ENCODE measurements around the gene TFPI2.
A peak's percentile ranks its signal among the peaks of the same experiment; 100 is the strongest.
"Not testable (repeated sequence)": the region's sequence is repeated elsewhere in the genome, so short reads cannot be mapped to it uniquely, and the experiment has no call there.

TFPI2 gene

GRCh38 chr7:93890464-93891068, at the start of gene TFPI2:
TFPI2 (minus strand) TSS chr7:93890753; CDS start chr7:93890678, 75 bp downstream.
- DNase-seq: no peak

- no peak for DNase-seq
Measured at GRCh38 chr7:93938293-93938692, 47.7 kb upstream of the TFPI2 start.

GRCh38 chr7:93937818-93938217, 47.3 kb upstream of the TFPI2 start:
- no peak for DNase-seq

- no peak for DNase-seq
Measured at GRCh38 chr7:93935102-93935501, 44.5 kb upstream of the TFPI2 start.

- DNase-seq: no peak
Measured at GRCh38 chr7:93933156-93933555, 42.6 kb upstream of the TFPI2 start.

GRCh38 chr7:93931655-93932054, 41.1 kb upstream of the TFPI2 start:
- DNase-seq: no peak

- DNase-seq: no peak
Measured at GRCh38 chr7:93927585-93927984, 37.0 kb upstream of the TFPI2 start.

- no peak for DNase-seq
Measured at GRCh38 chr7:93926800-93927199, 36.2 kb upstream of the TFPI2 start.

- DNase-seq: no peak
Measured at GRCh38 chr7:93923942-93924341, 33.4 kb upstream of the TFPI2 start.

- no peak for DNase-seq
Measured at GRCh38 chr7:93923296-93923695, 32.7 kb upstream of the TFPI2 start.

- peak; percentile 32 for DNase-seq
Measured at GRCh38 chr7:93921607-93922566, 31.3 kb upstream of the TFPI2 start, which contains the start of gene GNG11. GNG11 (plus strand) TSS chr7:93921735; CDS start chr7:93922138, 403 bp downstream.

- no peak for DNase-seq
Measured at GRCh38 chr7:93921186-93921585, 30.6 kb upstream of the TFPI2 start.

GRCh38 chr7:93920496-93921182, 30.1 kb upstream of the TFPI2 start:
- no peak for DNase-seq

- not testable (repeated sequence) for DNase-seq
Measured at GRCh38 chr7:93916315-93916714, 25.8 kb upstream of the TFPI2 start.

GRCh38 chr7:93915888-93916287, 25.3 kb upstream of the TFPI2 start:
- not testable (repeated sequence) for DNase-seq

GRCh38 chr7:93915206-93915842, 24.8 kb upstream of the TFPI2 start:
- DNase-seq: not testable (repeated sequence)

GRCh38 chr7:93914581-93915066, 24.1 kb upstream of the TFPI2 start:
- DNase-seq: no peak

GRCh38 chr7:93913197-93913596, 22.6 kb upstream of the TFPI2 start:
- no peak for DNase-seq

- not testable (repeated sequence) for DNase-seq
Measured at GRCh38 chr7:93911661-93912060, 21.1 kb upstream of the TFPI2 start.

- DNase-seq: not testable (repeated sequence)
Measured at GRCh38 chr7:93911242-93911641, 20.7 kb upstream of the TFPI2 start.

- DNase-seq: no peak
Measured at GRCh38 chr7:93910076-93910994, 19.8 kb upstream of the TFPI2 start.

GRCh38 chr7:93906267-93906666, 15.7 kb upstream of the TFPI2 start, which contains the start of gene GNGT1:
GNGT1 (plus strand) TSS chr7:93906567; CDS start chr7:93906747, 180 bp downstream.
- DNase-seq: no peak

Measured in NCI-H774 (cell line).